ENCODE results near the gene FBH1.

DNA sequence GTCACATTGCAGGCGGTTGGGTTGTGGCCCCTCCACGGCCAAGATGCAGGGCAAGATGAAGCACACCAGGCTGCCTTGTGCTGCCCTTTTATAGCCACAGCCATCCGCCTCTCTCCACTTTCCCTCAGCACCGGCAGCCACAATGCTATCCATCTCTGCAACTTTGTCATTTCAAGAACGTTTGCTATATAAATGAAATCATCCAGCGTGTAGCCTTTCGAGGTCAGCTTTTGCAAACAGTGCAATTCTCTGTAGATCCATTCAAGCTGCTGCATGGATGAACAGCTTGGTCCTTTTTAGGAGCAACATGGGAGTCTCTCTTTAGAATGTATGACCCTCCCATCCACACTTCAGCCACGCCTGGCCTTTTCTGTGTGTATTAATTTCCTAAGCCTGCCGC lies 93.7 kb downstream of the FBH1 start:
- TF ChIP-seq, protein P1, sequence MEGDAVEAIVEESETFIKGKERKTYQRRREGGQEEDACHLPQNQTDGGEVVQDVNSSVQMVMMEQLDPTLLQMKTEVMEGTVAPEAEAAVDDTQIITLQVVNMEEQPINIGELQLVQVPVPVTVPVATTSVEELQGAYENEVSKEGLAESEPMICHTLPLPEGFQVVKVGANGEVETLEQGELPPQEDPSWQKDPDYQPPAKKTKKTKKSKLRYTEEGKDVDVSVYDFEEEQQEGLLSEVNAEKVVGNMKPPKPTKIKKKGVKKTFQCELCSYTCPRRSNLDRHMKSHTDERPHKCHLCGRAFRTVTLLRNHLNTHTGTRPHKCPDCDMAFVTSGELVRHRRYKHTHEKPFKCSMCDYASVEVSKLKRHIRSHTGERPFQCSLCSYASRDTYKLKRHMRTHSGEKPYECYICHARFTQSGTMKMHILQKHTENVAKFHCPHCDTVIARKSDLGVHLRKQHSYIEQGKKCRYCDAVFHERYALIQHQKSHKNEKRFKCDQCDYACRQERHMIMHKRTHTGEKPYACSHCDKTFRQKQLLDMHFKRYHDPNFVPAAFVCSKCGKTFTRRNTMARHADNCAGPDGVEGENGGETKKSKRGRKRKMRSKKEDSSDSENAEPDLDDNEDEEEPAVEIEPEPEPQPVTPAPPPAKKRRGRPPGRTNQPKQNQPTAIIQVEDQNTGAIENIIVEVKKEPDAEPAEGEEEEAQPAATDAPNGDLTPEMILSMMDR (conservative IDR thresholded peaks at IDR 0.05; ENCODE audit: low read depth, low read length) = no peak
- TF ChIP-seq EZH2phosphoT487 (IDR thresholded peaks at IDR 0.05; ENCODE audit: borderline replicate concordance, low read length) (no peak), EZH2 (IDR thresholded peaks at IDR 0.05; ENCODE audit: low read length, unreplicated experiment) (no peak)
